NCI-H1105 treated with DMSO at 0.1 percent for 48 hours (cell line): ENCODE results near the gene OPCML.

Source experiments
- DNase-seq: peaks from one replicate; lab custom pipeline; 2025; lab: John Stamatoyannopoulos, UW

Gene OPCML

GRCh38 chr11:132658696-132659095, 873.6 kb downstream of the OPCML start:
- no peak for DNase-seq

GRCh38 chr11:132658004-132658403, 874.3 kb downstream of the OPCML start:
- DNase-seq = no peak

GRCh38 chr11:132655187-132655855, 877.0 kb downstream of the OPCML start:
- no peak for DNase-seq

GRCh38 chr11:132653237-132653636, 879.1 kb downstream of the OPCML start:
- DNase-seq = no peak

GRCh38 chr11:132650969-132651720, 881.2 kb downstream of the OPCML start:
- DNase-seq = no peak

- DNase-seq = no peak
Observed at GRCh38 chr11:132649277-132649676, 883.0 kb downstream of the OPCML start.

- DNase-seq = no peak
Observed at GRCh38 chr11:132648851-132649250, 883.5 kb downstream of the OPCML start.

GRCh38 chr11:132646890-132647289, 885.4 kb downstream of the OPCML start:
- DNase-seq = no peak

- peak; percentile 99 for DNase-seq
Observed at GRCh38 chr11:132644520-132645239, 887.6 kb downstream of the OPCML start.

- no peak for DNase-seq
Observed at GRCh38 chr11:132643239-132643638, 889.1 kb downstream of the OPCML start.

GRCh38 chr11:132640952-132641351, 891.3 kb downstream of the OPCML start:
- no peak for DNase-seq

- no peak for DNase-seq
Observed at GRCh38 chr11:132639986-132640385, 892.3 kb downstream of the OPCML start.

GRCh38 chr11:132639403-132639802, 892.9 kb downstream of the OPCML start:
- DNase-seq = no peak

- no peak for DNase-seq
Observed at GRCh38 chr11:132638423-132638822, 893.9 kb downstream of the OPCML start.

- no peak for DNase-seq
Observed at GRCh38 chr11:132636523-132636922, 895.8 kb downstream of the OPCML start.

- DNase-seq = peak; percentile 56
Observed at GRCh38 chr11:132632641-132633124, 899.6 kb downstream of the OPCML start.

- DNase-seq = no peak
Observed at GRCh38 chr11:132631989-132632388, 900.3 kb downstream of the OPCML start.

GRCh38 chr11:132627981-132628380, 904.3 kb downstream of the OPCML start:
- no peak for DNase-seq

- DNase-seq = no peak
Observed at GRCh38 chr11:132626446-132626845, 905.9 kb downstream of the OPCML start.

GRCh38 chr11:132623511-132623910, 908.8 kb downstream of the OPCML start:
- DNase-seq = peak; percentile 93

- DNase-seq = no peak
Observed at GRCh38 chr11:132621976-132622580, 910.2 kb downstream of the OPCML start.

GRCh38 chr11:132620423-132620822, 911.9 kb downstream of the OPCML start:
- DNase-seq = peak; percentile 13
